NCI-H1436 treated with DMSO at 0.1 percent for 48 hours (cell line): ENCODE measurements around the gene ZNF681.
"Not testable (repeated sequence)": the region's sequence is repeated elsewhere in the genome, so short reads cannot be mapped to it uniquely, and the experiment has no call there.

Experiments used
- DNase-seq: peaks from one replicate; lab custom pipeline; 2025; lab: John Stamatoyannopoulos, UW

ZNF681 gene

DNA sequence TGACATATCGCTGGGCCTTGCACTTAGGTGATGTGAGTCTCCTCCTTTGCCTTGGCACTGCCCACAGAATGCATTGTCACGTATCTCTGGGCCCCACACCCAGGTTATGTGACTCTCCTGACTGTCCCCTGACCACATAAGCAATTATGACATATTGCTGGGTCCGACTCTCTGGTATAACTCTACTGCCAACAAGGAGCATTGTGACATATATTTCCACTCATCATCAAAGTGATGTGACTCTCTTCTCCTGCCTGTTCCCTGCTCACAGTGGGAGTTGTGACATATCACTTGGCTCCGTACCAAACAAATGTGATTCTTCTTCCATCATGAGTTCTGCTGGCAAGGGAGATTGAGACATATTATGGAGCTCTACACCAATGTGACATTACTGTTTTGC, 15.4 kb upstream of the ZNF681 start:
- no peak for DNase-seq

DNA sequence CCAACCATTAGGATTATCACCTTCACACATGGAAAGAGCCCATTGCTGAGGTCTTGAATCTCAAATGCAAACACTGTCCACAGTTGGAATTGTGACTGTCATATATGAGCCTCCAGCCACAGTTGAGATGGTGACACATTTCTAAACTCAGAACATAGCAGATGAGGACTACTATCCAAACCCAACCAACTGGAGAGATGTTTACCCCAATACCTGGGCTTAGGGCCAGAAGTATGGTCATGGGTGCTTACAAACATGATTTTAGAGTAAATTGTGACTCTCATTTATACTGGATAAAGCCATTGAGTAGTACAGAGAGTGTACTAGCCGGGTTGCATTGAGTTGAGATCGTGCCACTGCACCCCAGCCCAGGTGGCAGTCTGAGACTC, 14.0 kb upstream of the ZNF681 start:
- no peak for DNase-seq

- no peak for DNase-seq
Measured at GRCh38 chr19:23771761-23772674, 13.3 kb upstream of the ZNF681 start.

GRCh38 chr19:23771316-23771715, 12.6 kb upstream of the ZNF681 start:
- no peak for DNase-seq

- no peak for DNase-seq
Measured at GRCh38 chr19:23770672-23771250, 12.1 kb upstream of the ZNF681 start.

- no peak for DNase-seq
Measured at GRCh38 chr19:23769691-23770468, 11.2 kb upstream of the ZNF681 start.

- DNase-seq = no peak
Measured at GRCh38 chr19:23766951-23767350, 8.3 kb upstream of the ZNF681 start.

DNA sequence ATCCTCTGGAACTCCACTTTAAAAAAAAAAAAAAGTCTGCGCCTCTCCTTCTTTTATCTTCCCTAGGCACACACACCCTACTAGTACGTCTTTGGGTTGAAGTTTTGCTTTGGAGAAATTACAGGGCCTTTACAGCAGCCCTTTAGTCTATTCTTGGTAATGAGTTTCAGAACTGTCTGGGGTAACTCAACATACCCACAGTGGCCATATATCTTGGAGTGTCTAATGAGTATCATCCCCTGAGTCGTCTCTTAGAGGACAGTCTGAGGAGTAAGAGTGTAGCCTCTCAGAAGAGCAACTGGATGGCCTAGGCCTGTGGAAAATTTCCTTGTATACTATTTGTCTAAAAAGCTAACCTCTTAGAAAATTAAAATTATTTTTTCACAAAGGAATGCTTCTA, 6.1 kb upstream of the ZNF681 start:
- DNase-seq = no peak

GRCh38 chr19:23762884-23763711, 4.4 kb upstream of the ZNF681 start:
- DNase-seq = no peak

GRCh38 chr19:23762548-23762883, 3.8 kb upstream of the ZNF681 start:
- no peak for DNase-seq

- DNase-seq = not testable (repeated sequence)
Measured at GRCh38 chr19:23760326-23760725, 1.6 kb upstream of the ZNF681 start.

DNA sequence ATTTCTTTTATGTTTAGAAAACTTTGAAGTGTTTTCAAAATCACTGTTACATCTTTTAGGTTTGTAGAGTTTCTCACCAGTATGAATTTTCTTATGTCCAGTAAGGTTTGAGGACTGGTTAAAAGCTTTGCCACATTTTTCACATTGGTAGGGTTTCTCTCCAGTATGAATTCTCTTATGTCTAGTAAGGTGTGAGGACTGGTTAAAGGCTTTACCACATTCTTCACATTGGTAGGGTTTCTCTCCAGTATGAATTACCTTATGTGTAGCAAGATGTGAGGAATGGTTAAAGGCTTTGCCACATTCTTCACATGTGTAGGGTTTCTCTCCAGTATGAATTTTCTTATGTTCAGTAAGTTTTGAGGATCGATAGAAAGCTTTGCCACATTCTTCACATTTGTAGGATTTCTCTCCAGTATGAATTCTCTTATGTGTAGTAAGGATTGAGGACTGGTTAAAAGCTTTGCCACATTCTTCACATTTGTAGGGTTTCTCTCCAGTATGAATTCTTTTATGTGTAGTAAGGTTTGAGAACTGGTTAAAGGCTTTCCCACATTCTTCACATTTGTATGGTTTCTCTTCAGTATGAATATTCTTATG, 15.0 kb downstream of the ZNF681 start:
- not testable (repeated sequence) for DNase-seq

GRCh38 chr19:23730729-23731465, 27.8 kb downstream of the ZNF681 start:
- DNase-seq = not testable (repeated sequence)

- not testable (repeated sequence) for DNase-seq
Measured at GRCh38 chr19:23724161-23724560, 34.5 kb downstream of the ZNF681 start.

- no peak for DNase-seq
Measured at GRCh38 chr19:23718802-23719201, 39.9 kb downstream of the ZNF681 start.

DNA sequence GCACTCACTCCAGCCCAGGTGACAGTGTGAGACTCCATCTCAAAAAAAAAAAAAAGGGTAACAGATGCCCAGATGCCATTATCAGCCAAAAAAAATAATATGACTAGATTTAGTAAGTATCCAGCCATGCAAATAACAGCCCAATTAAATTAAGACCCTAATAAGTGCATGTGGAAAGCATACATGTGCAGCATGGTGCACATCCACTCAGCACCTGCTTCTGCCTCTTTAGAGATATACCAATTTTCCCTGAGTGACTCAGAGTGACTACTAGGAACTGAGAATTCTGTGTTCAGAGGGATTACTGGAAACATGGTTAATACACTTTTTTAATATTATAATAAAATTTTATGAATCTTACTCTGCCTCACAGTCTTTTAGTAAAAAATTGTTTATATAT, 41.9 kb downstream of the ZNF681 start:
- DNase-seq = no peak

DNA sequence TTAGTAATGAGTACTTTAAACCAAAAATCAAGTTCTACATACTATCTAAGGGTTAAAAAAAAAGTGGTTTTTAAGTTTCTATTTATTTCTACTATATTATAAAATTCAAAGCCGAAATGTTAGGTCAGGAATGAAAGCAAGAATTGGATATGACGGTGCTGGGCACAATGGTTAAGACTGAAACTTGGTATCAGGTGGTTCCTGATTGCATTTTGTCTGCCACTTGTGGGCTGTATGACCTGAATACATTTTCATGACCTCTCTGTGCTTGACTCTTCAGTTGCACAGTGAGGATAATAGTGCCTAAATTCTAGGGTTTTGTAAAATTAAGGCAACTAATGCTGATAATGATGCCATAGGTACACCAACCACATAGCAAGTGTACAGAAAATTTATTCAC, 49.3 kb downstream of the ZNF681 start:
- no peak for DNase-seq

DNA sequence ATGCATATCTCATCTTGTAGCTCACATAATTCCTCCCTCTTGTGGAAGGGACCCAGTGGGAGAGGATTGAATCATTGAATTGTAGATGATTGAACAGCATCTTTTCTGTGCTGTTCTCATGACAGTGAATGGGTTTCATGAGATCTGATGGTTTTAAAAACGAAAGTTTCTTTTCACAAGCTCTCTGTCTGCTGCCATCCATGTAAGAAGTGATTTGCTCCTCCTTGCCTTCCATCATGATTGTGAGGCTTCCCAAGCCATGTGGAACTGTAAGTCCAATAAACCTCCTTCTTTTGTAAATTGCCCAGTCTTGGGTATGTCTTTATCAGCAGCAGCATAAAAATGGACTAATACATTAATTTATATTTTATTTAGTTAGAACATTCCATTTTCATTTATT, 52.0 kb downstream of the ZNF681 start:
- DNase-seq = no peak

GRCh38 chr19:23699521-23699860, 59.2 kb downstream of the ZNF681 start:
- no peak for DNase-seq

DNA sequence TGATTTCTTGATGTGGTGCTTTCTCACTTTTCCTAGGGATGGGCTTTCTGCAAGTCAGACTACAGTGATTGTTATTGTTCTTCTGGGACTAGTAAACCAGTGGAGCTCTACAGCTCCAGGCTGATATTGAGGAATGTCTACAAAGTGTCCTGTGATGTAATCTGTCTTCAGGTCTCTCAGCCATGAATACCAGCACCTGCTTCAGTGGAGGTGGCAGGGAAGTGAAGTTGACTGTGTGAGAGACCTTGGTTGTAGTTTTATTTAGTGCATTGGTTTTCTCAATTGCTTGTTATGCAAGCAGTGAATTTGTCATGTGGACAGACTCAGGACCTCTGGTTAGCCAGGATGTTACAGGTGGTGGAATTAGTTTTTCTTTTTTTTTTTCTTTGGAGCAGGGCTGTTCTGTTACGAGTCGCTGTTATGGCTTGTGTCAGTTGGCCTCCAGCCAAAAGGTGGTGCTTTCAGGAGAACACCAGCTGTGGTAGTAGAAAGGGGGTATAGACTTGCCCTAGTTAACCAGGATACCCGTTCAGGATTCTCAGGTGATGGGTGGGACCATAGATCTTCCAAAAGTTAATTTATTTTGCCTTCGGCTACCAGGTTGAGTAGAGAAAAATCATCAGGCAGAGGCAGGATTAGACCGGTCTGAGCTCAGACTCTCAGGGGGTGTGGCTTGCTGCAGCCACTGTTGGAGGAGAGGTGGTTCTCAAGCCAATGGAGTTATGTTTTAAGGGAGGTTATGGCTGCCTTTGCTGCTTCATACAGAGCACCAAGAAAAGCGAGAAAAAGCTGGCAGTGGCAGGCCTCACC, 59.8 kb downstream of the ZNF681 start:
- DNase-seq = no peak
